ENCODE measurements around the gene GSG1L. TPM values are rescaled to one million over a fixed set of nuclear protein-coding genes. Genes with fewer than 3 reads are reported as not detected.

The GSG1L gene
- total and polyA plus RNA-seq, 2 of the 13 experiments (the other 11 are each of a cell fraction or from before 2014, with no cell fraction given), result not detected

DNA sequence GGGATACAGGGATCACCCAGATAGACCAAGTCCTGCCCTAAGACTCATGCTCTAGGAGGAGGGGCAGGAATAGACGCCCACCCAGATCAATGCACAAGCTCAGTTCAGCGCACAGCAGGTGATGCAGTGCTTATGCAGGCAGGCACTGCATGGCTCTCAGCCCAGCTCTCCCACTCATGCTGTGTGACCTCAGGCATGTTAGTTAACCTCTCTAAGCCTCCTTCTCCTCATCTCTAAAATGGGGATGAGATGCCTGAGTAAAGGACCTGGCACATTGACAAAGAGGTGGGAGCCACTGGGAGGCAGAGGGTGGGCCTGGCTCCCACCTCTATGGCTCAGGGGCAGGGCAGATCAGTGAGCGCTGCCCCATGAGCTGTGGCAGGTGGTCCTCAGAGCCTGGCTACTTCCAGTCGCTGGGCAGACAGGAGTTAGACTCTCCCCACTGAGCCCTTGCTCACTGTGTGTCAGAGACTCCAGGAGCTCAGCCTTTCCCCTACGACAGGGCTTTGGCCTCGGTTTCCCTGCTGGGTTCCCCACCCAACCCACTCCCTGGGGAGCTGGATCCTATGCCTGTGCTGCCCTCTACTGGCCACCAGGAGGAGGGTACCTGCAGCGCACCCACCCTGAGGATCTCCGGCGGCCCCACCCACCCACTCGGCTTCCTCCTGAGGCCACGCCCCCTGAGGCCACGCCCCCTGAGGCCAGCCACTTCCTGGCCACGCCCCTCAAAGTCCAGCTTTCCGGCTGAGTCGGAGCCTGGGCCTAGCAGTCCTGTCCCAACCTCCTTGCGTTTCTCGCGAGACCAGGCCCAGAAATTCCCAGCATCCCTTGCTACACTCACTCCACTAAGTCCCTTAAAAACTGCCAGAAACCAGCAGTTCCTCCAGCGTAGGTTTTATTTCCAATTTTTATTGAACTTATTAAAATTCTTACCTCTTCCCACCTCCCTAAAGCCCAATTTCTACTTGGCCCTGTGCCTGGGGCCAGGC lies 196.1 kb downstream of the GSG1L start (continued):
- TF ChIP-seq, protein P1, sequence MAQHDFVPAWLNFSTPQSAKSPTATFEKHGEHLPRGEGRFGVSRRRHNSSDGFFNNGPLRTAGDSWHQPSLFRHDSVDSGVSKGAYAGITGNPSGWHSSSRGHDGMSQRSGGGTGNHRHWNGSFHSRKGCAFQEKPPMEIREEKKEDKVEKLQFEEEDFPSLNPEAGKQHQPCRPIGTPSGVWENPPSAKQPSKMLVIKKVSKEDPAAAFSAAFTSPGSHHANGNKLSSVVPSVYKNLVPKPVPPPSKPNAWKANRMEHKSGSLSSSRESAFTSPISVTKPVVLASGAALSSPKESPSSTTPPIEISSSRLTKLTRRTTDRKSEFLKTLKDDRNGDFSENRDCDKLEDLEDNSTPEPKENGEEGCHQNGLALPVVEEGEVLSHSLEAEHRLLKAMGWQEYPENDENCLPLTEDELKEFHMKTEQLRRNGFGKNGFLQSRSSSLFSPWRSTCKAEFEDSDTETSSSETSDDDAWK (CRISPR knock-in tag; IDR thresholded peaks at IDR 0.05), result no peak
- TF ChIP-seq ZNF496 (CRISPR knock-in tag; IDR thresholded peaks at IDR 0.05; ENCODE audit: insufficient replicate concordance) (no peak), NR2C2 (CRISPR knock-in tag; IDR thresholded peaks at IDR 0.05; ENCODE audit: borderline replicate concordance) (no peak), SMAD1 (CRISPR knock-in tag; IDR thresholded peaks at IDR 0.05; ENCODE audit: borderline replicate concordance, low read depth) (no peak), ZNF841 (CRISPR knock-in tag; IDR thresholded peaks at IDR 0.05; ENCODE audit: borderline replicate concordance) (no peak), ZNF317 (CRISPR knock-in tag; IDR thresholded peaks at IDR 0.05) (no peak), ISX (CRISPR knock-in tag; conservative IDR thresholded peaks at IDR 0.05) (no peak), CAMTA2 (CRISPR knock-in tag; IDR thresholded peaks at IDR 0.05; ENCODE audit: borderline replicate concordance) (no peak), ARID5B (CRISPR knock-in tag; IDR thresholded peaks at IDR 0.05) (no peak), ZNF414 (CRISPR knock-in tag; IDR thresholded peaks at IDR 0.05) (no peak), TMF1 (CRISPR knock-in tag; IDR thresholded peaks at IDR 0.05; ENCODE audit: low read depth) (no peak), TFDP2 (CRISPR knock-in tag; IDR thresholded peaks at IDR 0.05) (no peak), HOXA3 (CRISPR knock-in tag; IDR thresholded peaks at IDR 0.05) (no peak), ZNF232 (CRISPR knock-in tag; IDR thresholded peaks at IDR 0.05; ENCODE audit: borderline replicate concordance) (no peak), HOXD1 (CRISPR knock-in tag; IDR thresholded peaks at IDR 0.05) (no peak), ZNF124 (CRISPR knock-in tag; IDR thresholded peaks at IDR 0.05) (0 out of 2 replicates have a peak, but pooled peaks have one; percentile 40), SRF (IDR thresholded peaks at IDR 0.05; ENCODE audit: low read depth, low read length) (no peak), ZFYVE20 (CRISPR knock-in tag; IDR thresholded peaks at IDR 0.05; ENCODE audit: borderline replicate concordance, low read depth) (no peak), GFI1 (CRISPR knock-in tag; IDR thresholded peaks at IDR 0.05; ENCODE audit: borderline replicate concordance) (no peak)
- TF ChIP-seq, protein P2, sequence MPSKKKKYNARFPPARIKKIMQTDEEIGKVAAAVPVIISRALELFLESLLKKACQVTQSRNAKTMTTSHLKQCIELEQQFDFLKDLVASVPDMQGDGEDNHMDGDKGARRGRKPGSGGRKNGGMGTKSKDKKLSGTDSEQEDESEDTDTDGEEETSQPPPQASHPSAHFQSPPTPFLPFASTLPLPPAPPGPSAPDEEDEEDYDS (CRISPR knock-in tag; IDR thresholded peaks at IDR 0.05), result no peak
- TF ChIP-seq, protein P3, sequence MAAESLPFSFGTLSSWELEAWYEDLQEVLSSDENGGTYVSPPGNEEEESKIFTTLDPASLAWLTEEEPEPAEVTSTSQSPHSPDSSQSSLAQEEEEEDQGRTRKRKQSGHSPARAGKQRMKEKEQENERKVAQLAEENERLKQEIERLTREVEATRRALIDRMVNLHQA (CRISPR knock-in tag; IDR thresholded peaks at IDR 0.05), result no peak

All from HepG2 (cell line).